K562 (cell line): ENCODE results near the gene ARID3B. TPM values are rescaled to one million over a fixed set of nuclear protein-coding genes. Genes with fewer than 3 reads are reported as not detected.

Experiments
- ATAC-seq: fragments of 200-7000 bp; cut with Tn5 transposase; 3 replicates; pipeline ENCODE4 v1.9.1; 2020; ENCODE audit warnings: moderate library complexity
- BruUV-seq: library from RNA; stranded (reverse); fragments of 400-500 nt; replicated peaks from 2 replicates; lab custom pipeline; 2021; lab: Mats Ljungman, UMichigan
- CTCF ChIA-PET: fragments of 300-600 bp; formaldehyde crosslinking; extraction: SDS; loops from one replicate; lab custom pipeline; 2021; ENCODE audit warnings: low intra/inter-chr PET ratio; lab: Yijun Ruan, JAX
- POLR2A ChIA-PET: fragments of 300-600, 350-650 bp; sonication (Branson Sonifier 250); formaldehyde crosslinking; extraction: SDS; loops from one replicate; lab custom pipeline; 2021; ENCODE audit warnings: antibody characterized with exemption, inconsistent platforms; lab: Yijun Ruan, JAX
- DNase-seq, 4 experiments: peaks; one replicate each; pipeline versions ENCODE4 v3.0.0 to v3.0.0-alpha.2; 2011 to 2018; ENCODE audit warnings: low spot score in 3 of 4, mixed read lengths in 3 of 4; ENCODE audit errors: extremely low read depth in 1 of 4
- FAIRE-seq: peaks from 2 replicates; lab custom pipeline; 2011; peaks lifted over from hg19 to GRCh38; lab: Jason Lieb, UNC
- H2AFZ ChIP-seq: 2 replicates; pipeline ENCODE4 v1.6.0; 2011; ENCODE audit warnings: low read depth, low read length, control low read depth, inconsistent platforms
- H3K27ac ChIP-seq: fragments of 200-600 bp; 3 replicates; pipeline ENCODE4 v1.8.0; 2011; ENCODE audit warnings: low read depth, mild to moderate bottlenecking, control low read depth, inconsistent platforms, low read length, moderate library complexity, mixed read lengths; ENCODE audit errors: extremely low read depth
- H3K27me3 ChIP-seq, 2 experiments: fragments of 300-600 bp in 1 of 2; 2 replicates in 1 of 2; 3 replicates in 1 of 2; pipeline versions ENCODE4 v1.6.0 to v1.8.0; 2011; ENCODE audit warnings: inconsistent platforms in 2 of 2, low read length in 2 of 2, mild to moderate bottlenecking in 1 of 2, mixed read lengths in 1 of 2, moderate library complexity in 1 of 2; ENCODE audit not compliant: control insufficient read depth in 2 of 2, insufficient read depth in 2 of 2
- H3K36me3 ChIP-seq: fragments of 300-600 bp; 3 replicates; pipeline ENCODE4 v1.8.0; 2011; ENCODE audit warnings: mild to moderate bottlenecking, low read length, inconsistent platforms; ENCODE audit not compliant: control insufficient read depth, insufficient read depth
- H3K4me1 ChIP-seq, 2 experiments: fragments of 200-600 bp in 1 of 2; replicated peaks in 1 of 2; 2 replicates in 1 of 2; 3 replicates in 1 of 2; pipeline versions ENCODE4 v1.5.1 to v1.8.0; 2011; ENCODE audit warnings: inconsistent platforms in 2 of 2, low read length in 2 of 2, mild to moderate bottlenecking in 1 of 2, mixed read lengths in 1 of 2, moderate library complexity in 1 of 2; ENCODE audit not compliant: control insufficient read depth in 2 of 2, insufficient read depth in 2 of 2
- H3K4me2 ChIP-seq: 2 replicates; pipeline ENCODE4 v1.6.1; 2011; ENCODE audit warnings: low read length, control low read depth, inconsistent platforms, mixed read lengths; ENCODE audit not compliant: insufficient read depth
- H3K4me3 ChIP-seq: fragments of 200-600 bp; sonication (generic), shearing (Covaris generic); 2 replicates; pipeline ENCODE4 v1.5.1; 2016; ENCODE audit warnings: control low read depth, inconsistent platforms
- H3K79me2 ChIP-seq: fragments of 200-600 bp; 3 replicates; pipeline ENCODE4 v1.8.0; 2011; ENCODE audit warnings: low read length, inconsistent platforms; ENCODE audit not compliant: control insufficient read depth, insufficient read depth
- H3K9ac ChIP-seq, 2 experiments: 2 replicates each; pipeline versions ENCODE4 v1.6.0 to v1.6.1; 2011; ENCODE audit warnings: low read depth in 2 of 2, low read length in 2 of 2, control low read depth in 1 of 2, inconsistent platforms in 1 of 2, mild to moderate bottlenecking in 1 of 2, mixed read lengths in 1 of 2; ENCODE audit not compliant: insufficient read depth in 1 of 2
- H3K9me1 ChIP-seq: one replicate; pipeline ENCODE4 v1.6.0; 2011; ENCODE audit warnings: inconsistent platforms, mild to moderate bottlenecking, low read length, moderate library complexity; ENCODE audit not compliant: control insufficient read depth, insufficient read depth
- H3K9me3 ChIP-seq: replicated peaks from 2 replicates; pipeline ENCODE4 v1.5.1; 2011; ENCODE audit warnings: low read depth, low read length, inconsistent platforms; ENCODE audit not compliant: control insufficient read depth, insufficient read depth
- H4K20me1 ChIP-seq: replicated peaks from 2 replicates; pipeline ENCODE4 v1.6.1; 2011; ENCODE audit warnings: low read length, inconsistent platforms, mixed read lengths; ENCODE audit not compliant: control insufficient read depth, insufficient read depth
- CBX2 ChIP-seq: fragments of 200-600 bp; sonication (generic); IDR thresholded peaks from one replicate; pipeline ENCODE4 v1.6.1; 2012; ENCODE audit warnings: mild to moderate bottlenecking, low read length, inconsistent platforms; ENCODE audit not compliant: insufficient read depth, poor library complexity, severe bottlenecking
- CBX3 ChIP-seq, 2 experiments: IDR thresholded peaks; 1 replicate in 1 of 2; 2 replicates in 1 of 2; pipeline ENCODE4 v1.6.1; 2012; ENCODE audit warnings: inconsistent platforms in 2 of 2, low read length in 2 of 2, borderline replicate concordance in 1 of 2, control low read depth in 1 of 2
- CTCF ChIP-seq, 3 experiments: IDR thresholded peaks in 2 of 3; conservative IDR thresholded peaks in 1 of 3; 2 replicates each; pipeline ENCODE4 v1.5.1; 2011 to 2012; ENCODE audit warnings: low read length in 3 of 3, mild to moderate bottlenecking in 3 of 3, control low read depth in 2 of 3, improper control_type of control experiment in 1 of 3, inconsistent platforms in 1 of 3, low read depth in 1 of 3, mixed read lengths in 1 of 3, moderate library complexity in 1 of 3; ENCODE audit not compliant: insufficient read depth in 2 of 3
- CTCFL ChIP-seq: IDR thresholded peaks from 2 replicates; pipeline ENCODE4 v1.6.1; 2011; ENCODE audit warnings: borderline replicate concordance, low read depth, mild to moderate bottlenecking, moderate library complexity, low read length; ENCODE audit not compliant: insufficient read depth, poor library complexity, severe bottlenecking
- DEAF1 ChIP-seq: fragments of 450-650 bp; formaldehyde crosslinking; IDR thresholded peaks from 2 replicates; pipeline ENCODE4 v1.4.0; 2020; ENCODE audit warnings: mild to moderate bottlenecking, moderate library complexity
- E2F5 ChIP-seq: sonication (generic); formaldehyde crosslinking; IDR thresholded peaks from 2 replicates; pipeline ENCODE4 v1.8.0; 2022; ENCODE audit warnings: mild to moderate bottlenecking, missing genetic modification reagents
- KDM5B ChIP-seq: fragments of 200-600 bp; sonication (generic); IDR thresholded peaks from 2 replicates; pipeline ENCODE4 v1.6.1; 2012; ENCODE audit warnings: low read depth, mild to moderate bottlenecking, moderate library complexity, low read length, control low read depth, inconsistent platforms; ENCODE audit not compliant: insufficient replicate concordance
- MYNN ChIP-seq, 2 experiments: sonication (generic); formaldehyde crosslinking in 1 of 2; IDR thresholded peaks; 2 replicates each; pipeline versions ENCODE4 v1.5.0 to v1.6.1; 2016 to 2020; ENCODE audit warnings: antibody characterized with exemption in 1 of 2, missing genetic modification reagents in 1 of 2
- SMC3 ChIP-seq: conservative IDR thresholded peaks from 2 replicates; pipeline ENCODE4 v1.6.1; 2011; ENCODE audit warnings: low read depth, low read length, improper control_type of control experiment; ENCODE audit not compliant: insufficient read depth
- XRCC5 ChIP-seq: fragments of 200-400 bp; formaldehyde crosslinking; IDR thresholded peaks from 2 replicates; pipeline ENCODE4 v1.6.1; 2017; ENCODE audit warnings: low read depth, mild to moderate bottlenecking, low read length
- YY1 ChIP-seq, 3 experiments: IDR thresholded peaks; 2 replicates each; pipeline ENCODE4 v1.6.1; 2011; ENCODE audit warnings: low read length in 2 of 3, mild to moderate bottlenecking in 2 of 3, moderate library complexity in 2 of 3, borderline replicate concordance in 1 of 3, control low read depth in 1 of 3, low read depth in 1 of 3; ENCODE audit not compliant: insufficient read depth in 3 of 3, insufficient replicate concordance in 2 of 3, control insufficient read depth in 1 of 3, insufficient read length in 1 of 3; ENCODE audit errors: extremely low read depth in 1 of 3
- WGBS: fragments of 100-300 bp; shearing (Covaris generic); methylation state at CpG from one replicate; pipeline ENCODE4 v1.1.6; 2016; ENCODE audit warnings: low coverage, mixed read lengths; ENCODE audit not compliant: insufficient coverage; ENCODE audit errors: missing lambda C conversion rate; 5-methylcytosine and 5-hydroxymethylcytosine counted together
- in situ Hi-C: fragments of 300-500 bp; cut with MboI; formaldehyde crosslinking; loops from 4 replicates; pipeline ENCODE4 v1.15.0; 2018; ENCODE audit warnings: inconsistent platforms, mixed read lengths
- intact Hi-C: fragments of 100-400 bp; cut with micrococcal nuclease; formaldehyde crosslinking; loops from 2 replicates; pipeline ENCODE4 v1.14.2; 2022
- polyA plus RNA-seq, 8 experiments: library from polyadenylated mRNA; depleted of rRNA in 4 of 8; stranded (reverse) in 5 of 8; unstranded in 3 of 8; fragments of >200 nt; fragmentation: Nextera tagmentation in 2 of 8; fragmentation: Illumina TruSeq in 1 of 8; extraction: Ambion mirVana in 2 of 8; extraction: Trizol in 1 of 8; gene quantifications; 2 replicates each; pipeline versions ENCODE4 v1.2.1 to v1.2.3, GENCODE V29; 2011 to 2014; ENCODE audit warnings: inconsistent platforms in 1 of 8, missing spikeins in 1 of 8
- total RNA-seq, 7 experiments: library from RNA; depleted of rRNA in 6 of 7; stranded (reverse); fragments of >200 nt in 6 of 7; fragmentation: Illumina TruSeq in 2 of 7; extraction: Trizol in 2 of 7; gene quantifications; 2 replicates each; pipeline versions ENCODE4 v1.2.1 to v1.2.3, GENCODE V29; 2011 to 2021; ENCODE audit warnings: low replicate concordance in 1 of 7

The ARID3B gene
- total and polyA plus RNA-seq, 9 of the 15 experiments (the other 6 are each of a cell fraction or from before 2014, with no cell fraction given), result 0.32 to 15.1 (median 7.1) TPM

GRCh38 chr15:74631935-74632560, 91.0 kb downstream of the ARID3B start:
- Histone ChIP-seq H2AFZ (no peak overlapping the region), H3K79me2 (no peaks in the 10 kb centered on the region), H3K4me2 (no peak overlapping the region), H3K36me3 (peaks cover 94% of the 10 kb centered on the region), H3K27ac (no peak overlapping the region), H3K4me1 (no peaks in the 10 kb centered on the region; a peak in 1 of 5 replicates), H3K9me3 (no peaks in the 10 kb centered on the region), H3K9ac (no peak overlapping the region), H4K20me1 (peaks cover 33% of the 10 kb centered on the region), H3K27me3 (no peaks in the 10 kb centered on the region), H3K4me3 (no peak overlapping the region), H3K9me1 (peaks cover 9% of the 10 kb centered on the region)
- DNase-seq, result peak; percentile 72 to 82 (median 78)
- peak; percentile 87 for ATAC-seq
- intact Hi-C loops (loop anchor here (1.0 kb wide), 1 partner anchor 257 kb away; no protein-coding TSS in a partner anchor), in situ Hi-C loops (no loop called here)
- FAIRE-seq, result peak; percentile 88
- BruUV-seq, result no TSS peak
- POLR2A ChIA-PET, result interaction anchor here (0.7 to 3.8 kb wide), 6 partner anchors 9 to 297 kb away, joined by 3 to 16 read pairs (median 6); no protein-coding TSS in a partner anchor
- 72% methylated on average over 8 of the region's 8 CpGs for WGBS
- CTCF ChIA-PET, result interaction anchor here (0.6 to 2.2 kb wide), 8 partner anchors 9 to 1030 kb away, joined by 3 to 32 read pairs (median 4); no protein-coding TSS in a partner anchor
- 0 out of 2 replicates have a peak, but pooled peaks have one; percentile 19 for TF ChIP-seq E2F5 (CRISPR knock-in tag)
- 0 out of 2 replicates have a peak, but pooled peaks have one; percentile 40 for TF ChIP-seq XRCC5
- peak; percentile 82 for TF ChIP-seq CTCFL
- peak; percentile 81 to 94 (median 89) for TF ChIP-seq CTCF (IDR thresholded peaks at IDR 0.05 in 2 of 3, conservative IDR thresholded peaks at IDR 0.05 in 1 of 3; ENCODE audit: insufficient read depth in 2 of 3, low read depth in 1 of 3, low read length in 3 of 3)
- TF ChIP-seq CBX2, result no peak
- TF ChIP-seq DEAF1 (CRISPR knock-in tag), result peak; percentile 19; the same call in 1 of the 2 replicates
- no peak for TF ChIP-seq KDM5B
- peak in 1 of 3 experiments; percentile 13 for TF ChIP-seq YY1 (IDR thresholded peaks at IDR 0.05; ENCODE audit: borderline replicate concordance in 1 of 3, control insufficient read depth in 1 of 3, extremely low read depth in 1 of 3, insufficient read depth in 3 of 3, insufficient read length in 1 of 3, insufficient replicate concordance in 2 of 3, low read depth in 1 of 3, low read length in 2 of 3)
- TF ChIP-seq MYNN (IDR thresholded peaks at IDR 0.05), result 0 out of 2 replicates have a peak, but pooled peaks have one; percentile 47
- TF ChIP-seq MYNN (CRISPR knock-in tag; IDR thresholded peaks at IDR 0.05), result no peak
- TF ChIP-seq CBX3 (IDR thresholded peaks at IDR 0.05; ENCODE audit: borderline replicate concordance in 1 of 2, low read length in 2 of 2), result no peak
- TF ChIP-seq SMC3, result peak; percentile 81
